ENCODE results near the gene LRP5. TPM values are rescaled to one million over a fixed set of nuclear protein-coding genes. Genes with fewer than 3 reads are reported as not detected.

Gene LRP5
- total and polyA plus RNA-seq, 5 donors = 57.1 to 88.8 (median 71.8) TPM

- Histone ChIP-seq H3K4me3 (ENCODE audit: low read length) (no peak overlapping the region), H3K27ac (ENCODE audit: low read length) (no peak overlapping the region), H3K9me3 (ENCODE audit: control insufficient read depth, low read length) (no peaks in the 10 kb centered on the region), H3K4me1 (ENCODE audit: control insufficient read depth, insufficient read depth, low read length) (no peaks in the 10 kb centered on the region), H3K27me3 (ENCODE audit: control insufficient read depth, insufficient read depth) (no peaks in the 10 kb centered on the region)
- no peak for ATAC-seq
- WGBS = 95% methylated on average over 30 of the region's 30 CpGs
- DNase-seq = no peak
- intact Hi-C loops (cut with DNase I) = no loop called here
These were observed 97.5 kb downstream of the LRP5 start for GRCh38 chr11:68409748-68410344.

- H3K27ac ChIP-seq (ENCODE audit: low read length) = no peak overlapping the region
- intact Hi-C loops (cut with DNase I) = no loop called here
- no peaks in the 10 kb centered on the region for H3K27me3 ChIP-seq (ENCODE audit: control insufficient read depth, insufficient read depth)
- DNase-seq (no peak), ATAC-seq (peak in 1 of 2 donors; percentile 27)
- no peaks in the 10 kb centered on the region for H3K9me3 ChIP-seq (ENCODE audit: control insufficient read depth, low read length)
- 88% methylated on average over 17 of the region's 17 CpGs for WGBS
- H3K4me1 ChIP-seq (ENCODE audit: control insufficient read depth, insufficient read depth, low read length) = no peaks in the 10 kb centered on the region
- no peak overlapping the region for H3K4me3 ChIP-seq (ENCODE audit: low read length)
These were observed 99.2 kb downstream of the LRP5 start for GRCh38 chr11:68411501-68411991.

- H3K4me3 ChIP-seq (ENCODE audit: low read length) = no peak overlapping the region
- DNase-seq (no peak), ATAC-seq (peak in 1 of 2 donors; percentile 28)
- H3K9me3 ChIP-seq (ENCODE audit: control insufficient read depth, low read length) = no peaks in the 10 kb centered on the region
- WGBS = 85% methylated on average over 24 of the region's 24 CpGs
- H3K27me3 ChIP-seq (ENCODE audit: control insufficient read depth, insufficient read depth) = no peaks in the 10 kb centered on the region
- no peaks in the 10 kb centered on the region for H3K4me1 ChIP-seq (ENCODE audit: control insufficient read depth, insufficient read depth, low read length)
- intact Hi-C loops (cut with DNase I) = no loop called here
- H3K27ac ChIP-seq (ENCODE audit: low read length) = no peak overlapping the region
These were observed 100.4 kb downstream of the LRP5 start for GRCh38 chr11:68412593-68413475.

GRCh38 chr11:68413591-68413999 lies 101.2 kb downstream of the LRP5 start:
- no peaks in the 10 kb centered on the region for H3K9me3 ChIP-seq (ENCODE audit: control insufficient read depth, low read length)
- H3K4me1 ChIP-seq (ENCODE audit: control insufficient read depth, insufficient read depth, low read length) = no peaks in the 10 kb centered on the region
- DNase-seq (no peak), ATAC-seq (no peak)
- WGBS = 91% methylated on average over 27 of the region's 27 CpGs
- H3K4me3 ChIP-seq (ENCODE audit: low read length) = no peak overlapping the region
- H3K27ac ChIP-seq (ENCODE audit: low read length) = no peak overlapping the region
- intact Hi-C loops (cut with DNase I) = no loop called here
- no peaks in the 10 kb centered on the region for H3K27me3 ChIP-seq (ENCODE audit: control insufficient read depth, insufficient read depth)

- DNase-seq (no peak), ATAC-seq (no peak)
- intact Hi-C loops (cut with DNase I) = no loop called here
- Histone ChIP-seq H3K9me3 (ENCODE audit: control insufficient read depth, low read length) (no peaks in the 10 kb centered on the region), H3K27ac (ENCODE audit: low read length) (no peak overlapping the region), H3K4me3 (ENCODE audit: low read length) (no peak overlapping the region), H3K27me3 (ENCODE audit: control insufficient read depth, insufficient read depth) (no peaks in the 10 kb centered on the region), H3K4me1 (ENCODE audit: control insufficient read depth, insufficient read depth, low read length) (no peaks in the 10 kb centered on the region)
- 85% methylated on average over 19 of the region's 19 CpGs for WGBS
These were observed 102.3 kb downstream of the LRP5 start for GRCh38 chr11:68414496-68415221.

GRCh38 chr11:68416070-68416578 lies 103.7 kb downstream of the LRP5 start:
- 94% methylated on average over 22 of the region's 22 CpGs for WGBS
- DNase-seq = peak in 1 of 3 donors; percentile 44
- Histone ChIP-seq H3K27me3 (ENCODE audit: control insufficient read depth, insufficient read depth) (no peaks in the 10 kb centered on the region), H3K4me3 (ENCODE audit: low read length) (no peak overlapping the region), H3K4me1 (ENCODE audit: control insufficient read depth, insufficient read depth, low read length) (no peaks in the 10 kb centered on the region), H3K27ac (ENCODE audit: low read length) (no peak overlapping the region), H3K9me3 (ENCODE audit: control insufficient read depth, low read length) (no peaks in the 10 kb centered on the region)
- ATAC-seq = no peak
- intact Hi-C loops (cut with DNase I) = no loop called here

- 72% methylated on average over 6 of the region's 6 CpGs for WGBS
- no peak for ATAC-seq
These were observed 106.3 kb downstream of the LRP5 start for GRCh38 chr11:68418648-68419047.

GRCh38 chr11:68420171-68420570 lies 107.8 kb downstream of the LRP5 start:
- H3K9me3 ChIP-seq (ENCODE audit: control insufficient read depth, low read length) = no peaks in the 10 kb centered on the region
- intact Hi-C loops (cut with DNase I) = no loop called here
- no peak overlapping the region for H3K4me3 ChIP-seq (ENCODE audit: low read length)
- no peaks in the 10 kb centered on the region for H3K4me1 ChIP-seq (ENCODE audit: control insufficient read depth, insufficient read depth, low read length)
- ATAC-seq (no peak), DNase-seq (no peak)
- H3K27ac ChIP-seq (ENCODE audit: low read length) = no peak overlapping the region
- H3K27me3 ChIP-seq (ENCODE audit: control insufficient read depth, insufficient read depth) = no peaks in the 10 kb centered on the region
- 98% methylated on average over 7 of the region's 7 CpGs for WGBS

More at GRCh38 chr11:68418648-68419047, 106.3 kb downstream of the LRP5 start:
- no peak for DNase-seq
- no peaks in the 10 kb centered on the region for H3K4me1 ChIP-seq (ENCODE audit: control insufficient read depth, insufficient read depth, low read length)
- H3K9me3 ChIP-seq (ENCODE audit: control insufficient read depth, low read length) = no peaks in the 10 kb centered on the region
- no peak overlapping the region for H3K27ac ChIP-seq (ENCODE audit: low read length)
- H3K4me3 ChIP-seq (ENCODE audit: low read length) = no peak overlapping the region
- intact Hi-C loops (cut with DNase I) = no loop called here
- H3K27me3 ChIP-seq (ENCODE audit: control insufficient read depth, insufficient read depth) = no peaks in the 10 kb centered on the region

GRCh38 chr11:68423481-68423880 lies 111.1 kb downstream of the LRP5 start:
- DNase-seq (no peak), ATAC-seq (no peak)
- Histone ChIP-seq H3K27ac (ENCODE audit: low read length) (no peak overlapping the region), H3K9me3 (ENCODE audit: control insufficient read depth, low read length) (no peaks in the 10 kb centered on the region), H3K27me3 (ENCODE audit: control insufficient read depth, insufficient read depth) (no peaks in the 10 kb centered on the region), H3K4me3 (ENCODE audit: low read length) (no peak overlapping the region), H3K4me1 (ENCODE audit: control insufficient read depth, insufficient read depth, low read length) (no peaks in the 10 kb centered on the region)
- intact Hi-C loops (cut with DNase I) = no loop called here
- 96% methylated on average over 21 of the region's 21 CpGs for WGBS

GRCh38 chr11:68424101-68424632 lies 111.8 kb downstream of the LRP5 start:
- intact Hi-C loops (cut with DNase I) = no loop called here
- no peaks in the 10 kb centered on the region for H3K27me3 ChIP-seq (ENCODE audit: control insufficient read depth, insufficient read depth)
- 87% methylated on average over 19 of the region's 19 CpGs for WGBS
- no peak overlapping the region for H3K4me3 ChIP-seq (ENCODE audit: low read length)
- H3K9me3 ChIP-seq (ENCODE audit: control insufficient read depth, low read length) = no peaks in the 10 kb centered on the region
- ATAC-seq = no peak
- DNase-seq = no peak
- no peak overlapping the region for H3K27ac ChIP-seq (ENCODE audit: low read length)
- no peaks in the 10 kb centered on the region for H3K4me1 ChIP-seq (ENCODE audit: control insufficient read depth, insufficient read depth, low read length)
